ENCODE measurements around the gene DMC1. TPM values are rescaled to one million over a fixed set of nuclear protein-coding genes. Genes with fewer than 3 reads are reported as not detected.

DMC1 gene
- total RNA-seq, 1 experiment from 2014 or later: 6.8 TPM

- Histone ChIP-seq H2AFZ (ENCODE audit: low read length) (no peak overlapping the region), H4K8ac (replicated peaks; ENCODE audit: insufficient read length, low read depth, low read length) (no peak overlapping the region), H2BK5ac (ENCODE audit: insufficient read length, low read length) (no peak overlapping the region), H2AK5ac (ENCODE audit: insufficient read length, low read length) (no peak overlapping the region), H3K4me2 (ENCODE audit: insufficient read depth, insufficient read length, low read length) (no peak overlapping the region), H3K18ac (ENCODE audit: insufficient read length, low read depth, low read length) (no peak overlapping the region), H3K4ac (ENCODE audit: low read depth, low read length) (no peak overlapping the region), H2BK15ac (ENCODE audit: low read depth, low read length) (no peak overlapping the region), H3K27ac (ENCODE audit: insufficient read length, low read depth, low read length) (no peak overlapping the region), H3K14ac (ENCODE audit: insufficient read depth, low read length) (no peak overlapping the region), H4K5ac (ENCODE audit: insufficient read length, low read depth, low read length) (no peak overlapping the region), H4K91ac (ENCODE audit: insufficient read length, low read depth, low read length) (no peak overlapping the region), H3K9ac (ENCODE audit: extremely low read depth, insufficient read length, low read length) (no peak overlapping the region), H3K23ac (ENCODE audit: insufficient read length, low read depth, low read length) (no peak overlapping the region), H3K79me2 (ENCODE audit: insufficient read depth, low read length) (no peaks in the 10 kb centered on the region), H2BK12ac (ENCODE audit: insufficient read length, low read depth, low read length) (no peak overlapping the region), H3K9me3 (ENCODE audit: control insufficient read depth, low read depth, low read length) (peaks cover 8% of the 10 kb centered on the region), H3K27me3 (ENCODE audit: insufficient read depth, low read length) (no peaks in the 10 kb centered on the region; the same call in 1 of the 2 replicates), H3T11ph (ENCODE audit: low read length) (no peak overlapping the region), H2BK20ac (ENCODE audit: low read depth, low read length, poor library complexity, severe bottlenecking) (no peak overlapping the region), H3K4me1 (ENCODE audit: insufficient read depth, low read length) (0 out of 2 replicates have a peak, but pooled peaks cover 2% of the 10 kb centered on the region), H3K23me2 (ENCODE audit: insufficient read length, low read depth, low read length, poor library complexity, severe bottlenecking) (no peaks in the 10 kb centered on the region), H4K20me1 (ENCODE audit: control insufficient read depth, insufficient read depth, insufficient read length) (no peaks in the 10 kb centered on the region), H2BK120ac (ENCODE audit: low read depth, low read length, poor library complexity, severe bottlenecking) (no peak overlapping the region), H3K56ac (ENCODE audit: insufficient read length, low read depth, low read length) (no peak overlapping the region), H3K79me1 (ENCODE audit: insufficient read depth, low read depth, low read length, poor library complexity, severe bottlenecking) (no peaks in the 10 kb centered on the region)
- Mint-ChIP-seq H3K27me3 (ENCODE audit: low read depth) (peaks cover 2% of the 10 kb centered on the region; the same call in 1 of the 2 replicates), H3K36me3 (ENCODE audit: insufficient read depth in 1 of 3, low read depth in 3 of 3) (peaks cover 19 to 39% (median 29%) of the 10 kb centered on the region in 3 experiments; a peak in 6 of 7 replicates), H3K9me3 (peaks cover 3 to 8% of the 10 kb centered on the region in 2 experiments; a peak in 4 of 5 replicates), H3K27ac (no peak overlapping the region), H3K4me3 (no peak overlapping the region), H3K4me1 (peaks cover 8 to 11% of the 10 kb centered on the region in 2 experiments)
- no CpG with 5 or more reads among the region's 4 CpGs for WGBS (ENCODE audit: extremely low coverage, insufficient read length, low lambda C conversion rate)
- DNase-seq: no peak
- no peak for TF ChIP-seq CTCF (conservative IDR thresholded peaks at IDR 0.05)
Measured at GRCh38 chr22:38613588-38613987, 43.6 kb upstream of the DMC1 start.
